Measurements from ENCODE around the gene CDH4.

CDH4 gene

GRCh38 chr20:61621035-61621730 lies 369.1 kb downstream of the CDH4 start:
- H3K4me3 ChIP-seq (ENCODE audit: low read depth, low read length), result no peak overlapping the region
- DNase-seq (ENCODE audit: low read depth), result no peak
- no peak for TF ChIP-seq CTCF (IDR thresholded peaks at IDR 0.05; ENCODE audit: control insufficient read depth, extremely low read depth, insufficient read depth)

- no peak overlapping the region for H3K4me3 ChIP-seq (ENCODE audit: low read depth, low read length)
- TF ChIP-seq CTCF (IDR thresholded peaks at IDR 0.05; ENCODE audit: control insufficient read depth, extremely low read depth, insufficient read depth), result no peak
- DNase-seq (ENCODE audit: low read depth), result no peak
Measured at GRCh38 chr20:61621852-61622251, 369.8 kb downstream of the CDH4 start.

GRCh38 chr20:61623451-61623850 lies 371.4 kb downstream of the CDH4 start:
- DNase-seq (ENCODE audit: low read depth), result no peak
- no peak overlapping the region for H3K4me3 ChIP-seq (ENCODE audit: low read depth, low read length)
- no peak for TF ChIP-seq CTCF (IDR thresholded peaks at IDR 0.05; ENCODE audit: control insufficient read depth, extremely low read depth, insufficient read depth)

GRCh38 chr20:61625246-61625645 lies 373.2 kb downstream of the CDH4 start:
- no peak for TF ChIP-seq CTCF (IDR thresholded peaks at IDR 0.05; ENCODE audit: control insufficient read depth, extremely low read depth, insufficient read depth)
- H3K4me3 ChIP-seq (ENCODE audit: low read depth, low read length), result no peak overlapping the region
- DNase-seq (ENCODE audit: low read depth), result no peak

GRCh38 chr20:61626412-61626811 lies 374.4 kb downstream of the CDH4 start:
- no peak for DNase-seq (ENCODE audit: low read depth)
- H3K4me3 ChIP-seq (ENCODE audit: low read depth, low read length), result no peak overlapping the region
- TF ChIP-seq CTCF (IDR thresholded peaks at IDR 0.05; ENCODE audit: control insufficient read depth, extremely low read depth, insufficient read depth), result no peak

GRCh38 chr20:61627791-61628415 lies 375.8 kb downstream of the CDH4 start:
- H3K4me3 ChIP-seq (ENCODE audit: low read depth, low read length), result no peak overlapping the region
- TF ChIP-seq CTCF (IDR thresholded peaks at IDR 0.05; ENCODE audit: control insufficient read depth, extremely low read depth, insufficient read depth), result no peak
- DNase-seq (ENCODE audit: low read depth), result no peak

- DNase-seq (ENCODE audit: low read depth), result no peak
- no peak overlapping the region for H3K4me3 ChIP-seq (ENCODE audit: low read depth, low read length)
- no peak for TF ChIP-seq CTCF (IDR thresholded peaks at IDR 0.05; ENCODE audit: control insufficient read depth, extremely low read depth, insufficient read depth)
Measured at GRCh38 chr20:61628480-61628879, 376.4 kb downstream of the CDH4 start.

All from LNCaP clone FGC (cell line).